Measurements from ENCODE around the gene TSPAN31. TPM values are rescaled to one million over a fixed set of nuclear protein-coding genes. Genes with fewer than 3 reads are reported as not detected.
A peak's percentile ranks its signal among the peaks of the same experiment; 100 is the strongest.

The TSPAN31 gene
- total RNA-seq, 2 donors from 2014 or later, result 21.7 to 27.8 TPM

DNA sequence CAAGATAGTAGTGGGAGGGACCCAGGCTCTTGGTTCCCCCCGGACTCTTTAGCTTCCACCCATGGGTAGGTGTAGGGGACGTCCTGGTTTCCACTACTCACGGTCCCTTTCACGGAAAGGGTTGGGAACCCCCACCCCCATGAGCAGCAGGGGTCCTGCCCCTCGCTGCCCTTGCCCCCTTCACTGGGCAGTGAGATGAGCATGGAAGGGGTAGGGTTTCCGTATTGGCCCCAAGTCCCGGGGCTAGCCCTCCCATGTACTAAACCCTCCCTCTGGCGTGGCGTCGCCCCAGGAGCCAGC, 19.0 kb upstream of the TSPAN31 start:
- peaks cover 81% of the 10 kb centered on the region for H3K27me3 ChIP-seq (ENCODE audit: control insufficient read depth, insufficient read depth, low read length, poor library complexity, severe bottlenecking)
- Mint-ChIP-seq H3K9me3 (peaks cover 2% of the 10 kb centered on the region), H3K4me1 (peaks cover 4% of the 10 kb centered on the region), H3K27ac (no peak overlapping the region), H3K36me3 (ENCODE audit: low read depth) (peaks cover 14% of the 10 kb centered on the region), H3K27me3 (ENCODE audit: insufficient read depth) (peaks cover 81% of the 10 kb centered on the region), H3K4me3 (peak overlapping the region; percentile 59)
- H3K27ac ChIP-seq (ENCODE audit: low read depth, low read length), result no peak overlapping the region
- H3K36me3 ChIP-seq (ENCODE audit: control insufficient read depth, insufficient read depth, low read length), result peaks cover 8% of the 10 kb centered on the region
- no peak overlapping the region for H3K9ac ChIP-seq (ENCODE audit: extremely low read depth, low read length, poor library complexity, severe bottlenecking)
- H3K4me1 ChIP-seq (ENCODE audit: control insufficient read depth, insufficient read depth, low read length), result no peaks in the 10 kb centered on the region
- H3K4me3 ChIP-seq (ENCODE audit: low read length), result no peak overlapping the region
- 5% methylated on average over 10 of the region's 10 CpGs; no CpG with 5 or more reads in 1 of the 2 experiments for WGBS, 2 experiments (ENCODE audit: insufficient coverage in 1 of 2, insufficient read length in 1 of 2)
- H3K9me3 ChIP-seq (ENCODE audit: control insufficient read depth, low read length), result no peaks in the 10 kb centered on the region
- no peak for DNase-seq
- TF ChIP-seq, protein P1, sequence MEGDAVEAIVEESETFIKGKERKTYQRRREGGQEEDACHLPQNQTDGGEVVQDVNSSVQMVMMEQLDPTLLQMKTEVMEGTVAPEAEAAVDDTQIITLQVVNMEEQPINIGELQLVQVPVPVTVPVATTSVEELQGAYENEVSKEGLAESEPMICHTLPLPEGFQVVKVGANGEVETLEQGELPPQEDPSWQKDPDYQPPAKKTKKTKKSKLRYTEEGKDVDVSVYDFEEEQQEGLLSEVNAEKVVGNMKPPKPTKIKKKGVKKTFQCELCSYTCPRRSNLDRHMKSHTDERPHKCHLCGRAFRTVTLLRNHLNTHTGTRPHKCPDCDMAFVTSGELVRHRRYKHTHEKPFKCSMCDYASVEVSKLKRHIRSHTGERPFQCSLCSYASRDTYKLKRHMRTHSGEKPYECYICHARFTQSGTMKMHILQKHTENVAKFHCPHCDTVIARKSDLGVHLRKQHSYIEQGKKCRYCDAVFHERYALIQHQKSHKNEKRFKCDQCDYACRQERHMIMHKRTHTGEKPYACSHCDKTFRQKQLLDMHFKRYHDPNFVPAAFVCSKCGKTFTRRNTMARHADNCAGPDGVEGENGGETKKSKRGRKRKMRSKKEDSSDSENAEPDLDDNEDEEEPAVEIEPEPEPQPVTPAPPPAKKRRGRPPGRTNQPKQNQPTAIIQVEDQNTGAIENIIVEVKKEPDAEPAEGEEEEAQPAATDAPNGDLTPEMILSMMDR (conservative IDR thresholded peaks at IDR 0.05), result no peak

DNA sequence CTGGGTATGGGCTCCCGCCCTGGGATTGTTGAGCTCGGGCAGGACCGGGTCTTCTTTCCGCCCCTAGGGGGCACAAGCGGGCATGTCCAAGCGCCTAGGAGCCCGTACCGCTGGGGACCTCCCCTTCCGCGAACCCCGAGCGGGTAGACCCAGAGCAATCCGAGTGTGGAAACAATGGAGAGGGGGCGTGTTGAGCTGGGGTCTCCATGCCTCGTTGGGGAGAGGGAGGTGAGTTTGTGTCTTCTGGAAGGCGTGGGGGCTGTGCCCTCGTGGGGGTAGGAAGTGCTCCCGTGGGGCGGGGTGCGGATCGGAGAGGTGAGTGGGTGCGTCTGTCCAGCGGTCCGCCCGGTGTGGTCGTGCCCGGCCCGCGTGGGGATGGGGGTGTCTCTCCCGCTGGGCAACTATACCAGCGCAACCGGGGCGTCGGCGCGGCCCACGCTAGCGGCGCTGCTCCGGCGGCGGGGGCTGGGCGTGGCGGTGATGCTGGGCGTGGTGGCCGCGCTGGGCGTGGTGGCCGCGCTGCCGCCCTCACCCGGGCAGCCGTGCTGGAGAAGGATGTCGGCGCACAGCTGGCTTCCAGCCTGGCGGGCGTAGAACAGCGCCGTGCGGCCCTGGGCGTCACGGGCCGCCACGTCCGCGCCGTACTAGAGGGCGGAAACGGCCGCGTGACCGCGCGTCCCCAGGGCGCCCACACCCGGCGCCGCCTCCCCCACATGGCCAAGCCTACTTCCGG, 18.5 kb upstream of the TSPAN31 start:
- peaks cover 4% of the 10 kb centered on the region for H3K36me3 ChIP-seq (ENCODE audit: control insufficient read depth, insufficient read depth, low read length)
- H3K27me3 Mint-ChIP-seq (ENCODE audit: insufficient read depth), result peaks cover 86% of the 10 kb centered on the region
- peaks cover 2% of the 10 kb centered on the region for H3K9me3 Mint-ChIP-seq
- H3K9me3 ChIP-seq (ENCODE audit: control insufficient read depth, low read length), result no peaks in the 10 kb centered on the region
- peak overlapping the region; percentile 60 for H3K4me3 ChIP-seq (ENCODE audit: low read length)
- H3K27me3 ChIP-seq (ENCODE audit: control insufficient read depth, insufficient read depth, low read length, poor library complexity, severe bottlenecking), result peaks cover 87% of the 10 kb centered on the region
- H3K27ac Mint-ChIP-seq, result no peak overlapping the region
- peak; percentile 97 for DNase-seq
- H3K4me1 ChIP-seq (ENCODE audit: control insufficient read depth, insufficient read depth, low read length), result no peaks in the 10 kb centered on the region
- 2 to 3% methylated on average over 10 to 79 of the region's 79 CpGs for WGBS, 2 experiments (ENCODE audit: insufficient coverage in 1 of 2, insufficient read length in 1 of 2)
- no peak overlapping the region for H3K9ac ChIP-seq (ENCODE audit: extremely low read depth, low read length, poor library complexity, severe bottlenecking)
- peaks cover 9% of the 10 kb centered on the region for H3K36me3 Mint-ChIP-seq (ENCODE audit: low read depth)
- H3K4me3 Mint-ChIP-seq, result peak overlapping the region; percentile 59
- TF ChIP-seq, protein P1 (conservative IDR thresholded peaks at IDR 0.05), result peak; percentile 89
- no peak overlapping the region for H3K27ac ChIP-seq (ENCODE audit: low read depth, low read length)
- H3K4me1 Mint-ChIP-seq, result peaks cover 4% of the 10 kb centered on the region

DNA sequence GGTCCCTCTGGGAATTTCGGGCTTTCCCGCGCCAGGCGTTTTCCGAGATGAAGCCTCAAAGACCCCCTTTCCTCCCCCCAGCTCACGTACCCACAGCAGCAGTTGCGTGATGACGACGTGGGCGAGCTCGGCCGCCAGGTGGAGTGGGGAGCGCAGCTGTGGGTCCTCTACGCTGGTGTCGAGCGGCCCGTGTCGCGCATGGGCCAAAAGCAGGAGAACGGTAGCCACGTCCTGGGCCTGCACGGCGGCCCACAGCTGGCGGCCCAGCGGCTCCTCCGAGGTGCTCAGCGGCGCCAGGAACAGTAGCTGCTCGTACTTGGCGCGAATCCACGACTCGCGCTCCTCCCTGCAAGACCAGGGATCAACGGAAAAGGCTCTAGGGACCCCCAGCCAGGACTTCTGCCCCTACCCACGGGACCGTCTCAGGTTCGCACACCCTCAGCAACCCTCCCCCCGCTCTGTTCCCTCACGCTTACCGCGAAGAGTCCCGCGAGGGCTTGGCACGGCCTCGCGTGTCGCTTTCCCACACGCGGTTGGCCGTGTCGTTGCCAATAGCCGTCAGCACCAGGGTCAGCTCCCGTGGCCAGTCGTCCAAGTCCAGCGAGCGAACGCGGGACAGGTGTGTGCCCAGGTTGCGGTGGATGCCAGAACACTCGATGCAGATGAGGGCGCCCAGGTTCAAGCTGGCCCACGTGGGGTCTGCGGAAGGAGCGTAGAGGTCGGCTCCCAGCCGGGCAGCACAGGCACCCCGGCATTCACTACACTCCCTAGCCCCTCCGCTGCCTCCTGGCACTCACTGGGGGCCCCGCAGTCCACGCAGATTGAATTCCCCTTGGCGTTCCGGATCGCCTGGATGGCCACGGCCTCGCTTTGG, 17.7 kb upstream of the TSPAN31 start:
- Histone ChIP-seq H3K27me3 (ENCODE audit: control insufficient read depth, insufficient read depth, low read length, poor library complexity, severe bottlenecking) (peaks cover 95% of the 10 kb centered on the region), H3K36me3 (ENCODE audit: control insufficient read depth, insufficient read depth, low read length) (no peaks in the 10 kb centered on the region), H3K9ac (ENCODE audit: extremely low read depth, low read length, poor library complexity, severe bottlenecking) (no peak overlapping the region), H3K4me1 (ENCODE audit: control insufficient read depth, insufficient read depth, low read length) (no peaks in the 10 kb centered on the region), H3K27ac (ENCODE audit: low read depth, low read length) (no peak overlapping the region), H3K9me3 (ENCODE audit: control insufficient read depth, low read length) (no peaks in the 10 kb centered on the region), H3K4me3 (ENCODE audit: low read length) (no peak overlapping the region)
- peak; percentile 84 for DNase-seq
- TF ChIP-seq, protein P1 (conservative IDR thresholded peaks at IDR 0.05), result no peak
- Mint-ChIP-seq H3K4me3 (peak overlapping the region; percentile 26), H3K27ac (no peak overlapping the region), H3K4me1 (peaks cover 4% of the 10 kb centered on the region), H3K36me3 (ENCODE audit: low read depth) (peaks cover 3% of the 10 kb centered on the region), H3K9me3 (peaks cover 2% of the 10 kb centered on the region), H3K27me3 (ENCODE audit: insufficient read depth) (peaks cover 94% of the 10 kb centered on the region)
- 12 to 15% methylated on average over 42 to 76 of the region's 76 CpGs for WGBS, 2 experiments (ENCODE audit: insufficient coverage in 1 of 2, insufficient read length in 1 of 2)

Measured in endodermal cell (in vitro differentiated cells).